K562 (cell line): ENCODE measurements around the gene S100P. TPM values are rescaled to one million over a fixed set of nuclear protein-coding genes. Genes with fewer than 3 reads are reported as not detected.

Experiments
- GATA2 ChIP-seq: sonication (generic); formaldehyde crosslinking; IDR thresholded peaks from 2 replicates; pipeline ENCODE4 v1.4.0; 2020; ENCODE audit warnings: mild to moderate bottlenecking, missing genetic modification reagents
- IRF2 ChIP-seq: sonication (generic); formaldehyde crosslinking; IDR thresholded peaks from 2 replicates; pipeline ENCODE4 v1.8.1; 2022; ENCODE audit warnings: mild to moderate bottlenecking, missing genetic modification reagents
- PHF21A ChIP-seq: fragments of 450-650 bp; IDR thresholded peaks from 2 replicates; pipeline ENCODE4 v1.6.1; 2017; ENCODE audit warnings: low read depth, borderline replicate concordance
- PHF8 ChIP-seq: fragments of 200-600 bp; sonication (generic); IDR thresholded peaks from 2 replicates; pipeline ENCODE4 v1.6.1; 2012; ENCODE audit warnings: mixed run types, mild to moderate bottlenecking, inconsistent platforms, low read length, moderate library complexity, borderline replicate concordance
- RBFOX2 ChIP-seq: fragments of 200-400 bp; formaldehyde crosslinking; IDR thresholded peaks from 2 replicates; pipeline ENCODE4 v1.6.1; 2017; ENCODE audit warnings: low read depth, mild to moderate bottlenecking, low read length, moderate library complexity
- RUNX1 ChIP-seq: sonication (generic); IDR thresholded peaks from 2 replicates; pipeline ENCODE4 v1.6.1; 2016; ENCODE audit warnings: antibody characterized with exemption, low read depth
- TAF1 ChIP-seq: IDR thresholded peaks from 2 replicates; pipeline ENCODE4 v1.6.1; 2011; ENCODE audit warnings: mild to moderate bottlenecking, low read length, moderate library complexity; ENCODE audit not compliant: insufficient read depth, control insufficient read depth, severe bottlenecking; ENCODE audit errors: extremely low read depth
- ZNF280A ChIP-seq: fragments of 450-650 bp; IDR thresholded peaks from 2 replicates; pipeline ENCODE4 v1.6.1; 2018; ENCODE audit warnings: mild to moderate bottlenecking, low read depth; ENCODE audit not compliant: partially characterized antibody
- ZNF408 ChIP-seq: fragments of 250-450 bp; sonication (Bioruptor Pico); IDR thresholded peaks from 2 replicates; pipeline ENCODE4 v1.4.0; 2020; ENCODE audit warnings: low read depth, mild to moderate bottlenecking, moderate library complexity
- ZNF518B ChIP-seq: fragments of 250-450 bp; sonication (Bioruptor Pico); IDR thresholded peaks from 2 replicates; pipeline ENCODE4 v1.5.0; 2021; ENCODE audit warnings: mild to moderate bottlenecking, moderate library complexity
- ZNF609 ChIP-seq: sonication (generic); formaldehyde crosslinking; IDR thresholded peaks from 2 replicates; pipeline ENCODE4 v1.8.1; 2023; ENCODE audit warnings: missing genetic modification reagents, mild to moderate bottlenecking, borderline replicate concordance
- ZNF740 ChIP-seq, 3 experiments: fragments of 200-800 bp in 1 of 3; sonication (Bioruptor generic) in 1 of 3; sonication (generic) in 1 of 3; formaldehyde crosslinking in 1 of 3; IDR thresholded peaks; 2 replicates each; pipeline versions ENCODE4 v1.6.1 to v1.8.0; 2016 to 2022; ENCODE audit warnings: mild to moderate bottlenecking in 2 of 3, missing compliant biosample characterization in 2 of 3, missing genetic modification characterization in 2 of 3, missing genetic modification reagents in 1 of 3
- ZZZ3 ChIP-seq: fragments of 450-650 bp; IDR thresholded peaks from 2 replicates; pipeline ENCODE4 v1.6.1; 2016; ENCODE audit warnings: antibody characterized with exemption, mild to moderate bottlenecking, moderate library complexity
- polyA plus RNA-seq, 8 experiments: library from polyadenylated mRNA; depleted of rRNA in 4 of 8; stranded (reverse) in 5 of 8; unstranded in 3 of 8; fragments of >200 nt; fragmentation: Nextera tagmentation in 2 of 8; fragmentation: Illumina TruSeq in 1 of 8; extraction: Ambion mirVana in 2 of 8; extraction: Trizol in 1 of 8; gene quantifications; 2 replicates each; pipeline versions ENCODE4 v1.2.1 to v1.2.3, GENCODE V29; 2011 to 2014; ENCODE audit warnings: inconsistent platforms in 1 of 8, missing spikeins in 1 of 8
- total RNA-seq, 7 experiments: library from RNA; depleted of rRNA in 6 of 7; stranded (reverse); fragments of >200 nt in 6 of 7; fragmentation: Illumina TruSeq in 2 of 7; extraction: Trizol in 2 of 7; gene quantifications; 2 replicates each; pipeline versions ENCODE4 v1.2.1 to v1.2.3, GENCODE V29; 2011 to 2021; ENCODE audit warnings: low replicate concordance in 1 of 7

The S100P gene
- total and polyA plus RNA-seq, 9 of the 15 experiments (the other 6 are each of a cell fraction or from before 2014, with no cell fraction given), result 4.1 to 23.8 (median 7.5) TPM

- TF ChIP-seq ZNF609 (CRISPR knock-in tag), result no peak
- TF ChIP-seq PHF21A, result no peak
- TF ChIP-seq RBFOX2, result peak; percentile 52
- TF ChIP-seq RUNX1, result no peak
- no peak for TF ChIP-seq IRF2 (CRISPR knock-in tag)
- TF ChIP-seq GATA2 (CRISPR knock-in tag), result no peak
- no peak for TF ChIP-seq ZZZ3
- TF ChIP-seq ZNF740 (CRISPR knock-in tag; IDR thresholded peaks at IDR 0.05), result no peak
- TF ChIP-seq ZNF740 (tag; IDR thresholded peaks at IDR 0.05), result 0 out of 4 replicates have a peak, but pooled peaks of 1 of the 2 experiments have one; percentile 32
- no peak for TF ChIP-seq ZNF518B (CRISPR knock-in tag)
- no peak for TF ChIP-seq ZNF280A
- TF ChIP-seq ZNF408 (CRISPR knock-in tag), result no peak
- no peak for TF ChIP-seq TAF1
- TF ChIP-seq PHF8, result no peak
Observed at GRCh38 chr4:6689506-6689960, 4.1 kb upstream of the S100P start (continued).
